SK-N-MC (cell line): ENCODE results near the gene NME3.

ENCODE experiments used
- DNase-seq: peaks from one replicate; pipeline ENCODE4 v3.0.0-alpha.2; 2011; ENCODE audit warnings: low read depth, low spot score
- H3K27ac ChIP-seq: fragments of 200-600 bp; sonication (generic); 2 replicates; pipeline ENCODE4 v1.5.1; 2016; ENCODE audit warnings: mixed run types
- H3K36me3 ChIP-seq: fragments of 200-600 bp; sonication (generic); 2 replicates; pipeline ENCODE4 v1.6.1; 2017; ENCODE audit warnings: antibody characterized with exemption, low read length, mixed read lengths; ENCODE audit not compliant: insufficient read depth
- H3K4me3 ChIP-seq: fragments of 200-600 bp; sonication (generic); 2 replicates; pipeline ENCODE4 v1.5.1; 2016
- H3K9ac ChIP-seq: fragments of 200-600 bp; sonication (generic); 2 replicates; pipeline ENCODE4 v1.8.0; 2017; ENCODE audit warnings: mixed run types, mixed read lengths; ENCODE audit not compliant: insufficient read length
- H3K9me3 ChIP-seq: fragments of 200-600 bp; sonication (generic); 2 replicates; pipeline ENCODE4 v1.6.1; 2017; ENCODE audit warnings: low read depth, mild to moderate bottlenecking, antibody characterized with exemption, low read length, moderate library complexity, mixed read lengths
- EZH2 ChIP-seq: fragments of 200-600 bp; sonication (generic); IDR thresholded peaks from one replicate; pipeline ENCODE4 v1.6.1; 2017; ENCODE audit warnings: antibody characterized with exemption
- FOXP2 ChIP-seq: optimal IDR thresholded peaks from 2 replicates; pipeline ENCODE3; 2011; ENCODE audit warnings: mild to moderate bottlenecking, moderate library complexity; ENCODE audit not compliant: insufficient read depth; ENCODE audit errors: extremely low read length, control extremely low read depth
- POLR2AphosphoS5 ChIP-seq: IDR thresholded peaks from 2 replicates; pipeline ENCODE4 v1.6.1; 2012; ENCODE audit warnings: mild to moderate bottlenecking, low read depth, low read length, borderline replicate concordance

The NME3 gene

GRCh38 chr16:1726661-1727502 is 44.5 kb downstream of the NME3 start:
- H3K9me3 ChIP-seq, result no peaks in the 10 kb centered on the region
- no peak overlapping the region for H3K27ac ChIP-seq
- no peak overlapping the region for H3K4me3 ChIP-seq
- TF ChIP-seq POLR2AphosphoS5, result no peak
- TF ChIP-seq FOXP2, result no peak
- TF ChIP-seq EZH2, result no peak
- H3K36me3 ChIP-seq, result no peaks in the 10 kb centered on the region; the same call in 1 of the 2 replicates
- no peak for DNase-seq
- no peak overlapping the region for H3K9ac ChIP-seq

- TF ChIP-seq FOXP2 (no peak), EZH2 (no peak), POLR2AphosphoS5 (no peak)
- Histone ChIP-seq H3K27ac (no peak overlapping the region), H3K9me3 (no peaks in the 10 kb centered on the region), H3K36me3 (no peaks in the 10 kb centered on the region; the same call in 1 of the 2 replicates), H3K4me3 (no peak overlapping the region), H3K9ac (no peak overlapping the region)
- no peak for DNase-seq
These were observed 46.9 kb downstream of the NME3 start for GRCh38 chr16:1724491-1724890.

GRCh38 chr16:1723450-1724147 is 47.7 kb downstream of the NME3 start:
- DNase-seq, result no peak
- Histone ChIP-seq H3K4me3 (no peak overlapping the region), H3K9ac (no peak overlapping the region), H3K36me3 (no peaks in the 10 kb centered on the region; the same call in 1 of the 2 replicates), H3K27ac (no peak overlapping the region), H3K9me3 (no peaks in the 10 kb centered on the region)
- TF ChIP-seq POLR2AphosphoS5, result no peak
- TF ChIP-seq FOXP2, result no peak
- TF ChIP-seq EZH2, result no peak

- no peak for DNase-seq
- no peak for TF ChIP-seq FOXP2
- no peak for TF ChIP-seq EZH2
- TF ChIP-seq POLR2AphosphoS5, result no peak
- no peak overlapping the region for H3K27ac ChIP-seq
- H3K9ac ChIP-seq, result no peak overlapping the region
- no peak overlapping the region for H3K4me3 ChIP-seq
- no peaks in the 10 kb centered on the region for H3K9me3 ChIP-seq
- no peaks in the 10 kb centered on the region; the same call in 1 of the 2 replicates for H3K36me3 ChIP-seq
These were observed 50.0 kb downstream of the NME3 start for GRCh38 chr16:1721372-1721771.
